ENCODE results near the gene NFKBIE.
A peak's percentile ranks its signal among the peaks of the same experiment; 100 is the strongest.

Gene NFKBIE

GRCh38 chr6:44251576-44252524, 13.5 kb downstream of the NFKBIE start:
- no peak for DNase-seq (ENCODE audit: low read depth, low spot score)
- in situ Hi-C loops (cut with HindIII; ENCODE audit: low sequenced_read_pairs) = no loop called here
- no peak overlapping the region for H3K4me3 ChIP-seq (ENCODE audit: low read depth, low read length)
- no peak for TF ChIP-seq CTCF (IDR thresholded peaks at IDR 0.05; ENCODE audit: low read depth, low read length)

- DNase-seq (ENCODE audit: low read depth, low spot score) = no peak
- in situ Hi-C loops (cut with HindIII; ENCODE audit: low sequenced_read_pairs) = no loop called here
- H3K4me3 ChIP-seq (ENCODE audit: low read depth, low read length) = no peak overlapping the region
- TF ChIP-seq CTCF (IDR thresholded peaks at IDR 0.05; ENCODE audit: low read depth, low read length) = no peak
These were observed 14.6 kb downstream of the NFKBIE start for GRCh38 chr6:44250718-44251123.

GRCh38 chr6:44250067-44250717, 15.2 kb downstream of the NFKBIE start:
- no peak overlapping the region for H3K4me3 ChIP-seq (ENCODE audit: low read depth, low read length)
- in situ Hi-C loops (cut with HindIII; ENCODE audit: low sequenced_read_pairs) = no loop called here
- DNase-seq (ENCODE audit: low read depth, low spot score) = no peak
- no peak for TF ChIP-seq CTCF (IDR thresholded peaks at IDR 0.05; ENCODE audit: low read depth, low read length)

GRCh38 chr6:44249082-44249748, 16.1 kb downstream of the NFKBIE start:
- in situ Hi-C loops (cut with HindIII; ENCODE audit: low sequenced_read_pairs) = no loop called here

GRCh38 chr6:44248579-44248978, 16.8 kb downstream of the NFKBIE start:
- H3K4me3 ChIP-seq (ENCODE audit: low read depth, low read length) = peak overlapping the region; percentile 100
- no peak for DNase-seq (ENCODE audit: low read depth, low spot score)
- no peak for TF ChIP-seq CTCF (IDR thresholded peaks at IDR 0.05; ENCODE audit: low read depth, low read length)
- in situ Hi-C loops (cut with HindIII; ENCODE audit: low sequenced_read_pairs) = no loop called here

More at GRCh38 chr6:44249082-44249748, 16.1 kb downstream of the NFKBIE start:
- DNase-seq (ENCODE audit: low read depth, low spot score) = no peak
- H3K4me3 ChIP-seq (ENCODE audit: low read depth, low read length) = peak overlapping the region; percentile 100
- no peak for TF ChIP-seq CTCF (IDR thresholded peaks at IDR 0.05; ENCODE audit: low read depth, low read length)
